SH-SY5Y (cell line): ENCODE measurements around the gene EGFL8.

Source experiments
- GATA2 ChIP-seq: IDR thresholded peaks from 2 replicates; pipeline ENCODE4 v1.6.1; 2011; ENCODE audit warnings: mild to moderate bottlenecking, low read depth, low read length
- GATA3 ChIP-seq: IDR thresholded peaks from 2 replicates; pipeline ENCODE4 v1.6.1; 2011; ENCODE audit warnings: low read depth, mild to moderate bottlenecking, low read length, moderate library complexity

DNA sequence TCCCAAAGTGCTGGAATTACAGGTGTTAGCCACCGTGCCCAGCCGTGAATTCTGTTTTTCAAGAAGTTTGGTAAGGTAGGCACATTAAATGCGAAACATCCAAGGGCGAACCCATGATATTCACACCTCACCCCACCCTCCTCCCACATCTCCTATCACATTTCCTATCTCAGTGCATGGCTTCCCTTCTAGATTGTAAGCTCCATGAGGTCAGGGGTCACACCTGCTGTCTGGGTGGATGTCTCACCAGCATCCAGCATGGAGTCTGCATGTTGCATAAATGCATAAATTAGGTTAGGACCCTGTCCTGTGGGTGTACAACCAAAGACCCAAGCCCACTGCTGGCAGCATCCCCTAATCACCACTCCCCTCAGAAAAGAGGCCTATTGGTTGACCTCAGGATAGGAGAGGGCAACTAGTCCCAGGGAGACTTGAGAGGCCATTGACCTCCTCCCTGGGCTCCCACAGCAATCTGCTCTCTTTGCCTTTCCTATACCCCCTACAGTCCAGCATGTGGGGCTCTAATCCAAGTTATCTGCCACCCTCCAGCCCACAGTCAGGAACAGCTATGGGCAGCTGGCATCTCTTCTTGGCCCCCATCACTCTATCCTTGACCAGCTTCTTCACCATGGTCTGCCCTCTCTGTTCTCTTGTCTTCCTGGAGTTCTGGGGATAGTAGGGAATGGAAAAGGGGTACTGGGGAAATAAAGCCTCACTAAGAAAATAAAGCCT is 16.8 kb upstream of the EGFL8 start:
- TF ChIP-seq GATA3 (no peak), GATA2 (no peak)
